WTC11 (cell line): ENCODE measurements around the gene SYT8. TPM values are rescaled to one million over a fixed set of nuclear protein-coding genes. Genes with fewer than 3 reads are reported as not detected.

ENCODE experiments used
- ATAC-seq: fragments of 200-7000 bp; cut with Tn5 transposase; 2 replicates; pipeline ENCODE4 v1.10.0; 2021; ENCODE audit warnings: mild to moderate bottlenecking, moderate library complexity
- CTCF ChIA-PET: fragments of 300-600 bp; sonication (Branson Sonifier 250); formaldehyde crosslinking; loops from one replicate; lab custom pipeline; 2021; ENCODE audit warnings: antibody characterized with exemption; lab: Charles Lee
- POLR2A ChIA-PET: fragments of 350-600 bp; sonication (Branson Sonifier 250); formaldehyde crosslinking; loops from one replicate; lab custom pipeline; 2021; ENCODE audit warnings: antibody characterized with exemption; lab: Charles Lee
- DNase-seq: peaks from one replicate; pipeline ENCODE4 v3.0.0; 2021; ENCODE audit warnings: low spot score
- H3K27ac Mint-ChIP-seq: 2 replicates; pipeline ENCODE4 v1.8.0; 2021; ENCODE audit warnings: mixed read lengths
- H3K27me3 Mint-ChIP-seq: 2 replicates; pipeline ENCODE4 v1.8.0; 2021; ENCODE audit warnings: low read depth, mild to moderate bottlenecking, moderate library complexity, mixed read lengths
- H3K36me3 Mint-ChIP-seq: 2 replicates; pipeline ENCODE4 v1.8.0; 2021; ENCODE audit warnings: mixed read lengths
- H3K4me1 Mint-ChIP-seq: 2 replicates; pipeline ENCODE4 v1.8.0; 2022; ENCODE audit warnings: mixed read lengths
- H3K4me3 Mint-ChIP-seq: 2 replicates; pipeline ENCODE4 v1.8.0; 2021; ENCODE audit warnings: mild to moderate bottlenecking, moderate library complexity, mixed read lengths
- H3K9me3 Mint-ChIP-seq: 2 replicates; pipeline ENCODE4 v1.8.0; 2021; ENCODE audit warnings: mixed read lengths
- ATF3 ChIP-seq: sonication (generic); formaldehyde crosslinking; conservative IDR thresholded peaks from 2 replicates; pipeline ENCODE4 v1.8.1; 2022; ENCODE audit warnings: mild to moderate bottlenecking, missing genetic modification reagents
- CREB1 ChIP-seq: sonication (generic); formaldehyde crosslinking; IDR thresholded peaks from 2 replicates; pipeline ENCODE4 v1.8.0; 2023; ENCODE audit warnings: mild to moderate bottlenecking, missing genetic modification reagents
- HMGA2 ChIP-seq: fragments of 250-450 bp; sonication (Bioruptor Pico); IDR thresholded peaks from 2 replicates; pipeline ENCODE4 v1.4.0; 2021; ENCODE audit warnings: mild to moderate bottlenecking, moderate library complexity
- HMGXB4 ChIP-seq: sonication (generic); formaldehyde crosslinking; IDR thresholded peaks from 2 replicates; pipeline ENCODE4 v1.8.1; 2023; ENCODE audit warnings: mild to moderate bottlenecking, moderate library complexity, missing genetic modification reagents
- JAZF1 ChIP-seq: fragments of 250-450 bp; sonication (Bioruptor Pico); IDR thresholded peaks from 2 replicates; pipeline ENCODE4 v1.9.0; 2021; ENCODE audit warnings: moderate library complexity, mild to moderate bottlenecking, inconsistent platforms
- MLX ChIP-seq: sonication (generic); formaldehyde crosslinking; IDR thresholded peaks from 2 replicates; pipeline ENCODE4 v1.8.1; 2023; ENCODE audit warnings: mild to moderate bottlenecking, missing genetic modification reagents, moderate library complexity
- NFE2L1 ChIP-seq: sonication (generic); formaldehyde crosslinking; IDR thresholded peaks from 2 replicates; pipeline ENCODE4 v1.8.1; 2023; ENCODE audit warnings: missing genetic modification reagents
- NR2C2 ChIP-seq: sonication (generic); formaldehyde crosslinking; IDR thresholded peaks from 2 replicates; pipeline ENCODE4 v1.8.0; 2022; ENCODE audit warnings: mild to moderate bottlenecking, missing genetic modification reagents
- PRRX2 ChIP-seq: fragments of 250-450 bp; sonication (Bioruptor Pico); IDR thresholded peaks from 2 replicates; pipeline ENCODE4 v1.8.0; 2021; ENCODE audit warnings: mild to moderate bottlenecking
- RELA ChIP-seq: sonication (generic); formaldehyde crosslinking; IDR thresholded peaks from 2 replicates; pipeline ENCODE4 v1.8.1; 2022; ENCODE audit warnings: missing genetic modification reagents, mild to moderate bottlenecking, borderline replicate concordance
- SMAD3 ChIP-seq: sonication (generic); formaldehyde crosslinking; IDR thresholded peaks from 2 replicates; pipeline ENCODE4 v1.8.0; 2022; ENCODE audit warnings: missing genetic modification reagents, mild to moderate bottlenecking, borderline replicate concordance
- SMAD4 ChIP-seq: sonication (generic); formaldehyde crosslinking; IDR thresholded peaks from 2 replicates; pipeline ENCODE4 v1.8.0; 2022; ENCODE audit warnings: mild to moderate bottlenecking, missing genetic modification reagents
- USF2 ChIP-seq: sonication (generic); formaldehyde crosslinking; IDR thresholded peaks from 2 replicates; pipeline ENCODE4 v1.8.1; 2023; ENCODE audit warnings: mild to moderate bottlenecking, missing genetic modification reagents, moderate library complexity
- ZNF425 ChIP-seq: fragments of 250-450 bp; sonication (Bioruptor Pico); conservative IDR thresholded peaks from 2 replicates; pipeline ENCODE4 v1.9.0; 2021; ENCODE audit warnings: mild to moderate bottlenecking
- total RNA-seq: library from RNA; stranded (reverse); gene quantifications from 3 replicates; pipeline ENCODE4 v1.2.3, GENCODE V29; 2021
- TF ChIP-seq, protein P1 (sequence below): sonication (generic); formaldehyde crosslinking; IDR thresholded peaks from 2 replicates; pipeline ENCODE4 v1.8.1; 2023; ENCODE audit warnings: mild to moderate bottlenecking, missing genetic modification reagents
- TF ChIP-seq, protein P2 (sequence below): sonication (generic); formaldehyde crosslinking; IDR thresholded peaks from 2 replicates; pipeline ENCODE4 v1.8.0; 2023; ENCODE audit warnings: missing genetic modification reagents, mild to moderate bottlenecking, borderline replicate concordance
- TF ChIP-seq, protein P3 (sequence below): sonication (generic); formaldehyde crosslinking; IDR thresholded peaks from 2 replicates; pipeline ENCODE4 v1.8.1; 2022; ENCODE audit warnings: missing genetic modification reagents, borderline replicate concordance
- TF ChIP-seq, protein P4 (sequence below): sonication (generic); formaldehyde crosslinking; IDR thresholded peaks from 2 replicates; pipeline ENCODE4 v1.8.0; 2023; ENCODE audit warnings: missing genetic modification reagents
- TF ChIP-seq, protein P5 (sequence below): sonication (generic); formaldehyde crosslinking; IDR thresholded peaks from 2 replicates; pipeline ENCODE4 v1.8.1; 2022; ENCODE audit warnings: mild to moderate bottlenecking, moderate library complexity, missing genetic modification reagents

SYT8 gene
- total RNA-seq, 1 experiment from 2014 or later = 0.37 TPM

- TF ChIP-seq HMGXB4 (CRISPR knock-in tag) = no peak
- TF ChIP-seq, protein P1, sequence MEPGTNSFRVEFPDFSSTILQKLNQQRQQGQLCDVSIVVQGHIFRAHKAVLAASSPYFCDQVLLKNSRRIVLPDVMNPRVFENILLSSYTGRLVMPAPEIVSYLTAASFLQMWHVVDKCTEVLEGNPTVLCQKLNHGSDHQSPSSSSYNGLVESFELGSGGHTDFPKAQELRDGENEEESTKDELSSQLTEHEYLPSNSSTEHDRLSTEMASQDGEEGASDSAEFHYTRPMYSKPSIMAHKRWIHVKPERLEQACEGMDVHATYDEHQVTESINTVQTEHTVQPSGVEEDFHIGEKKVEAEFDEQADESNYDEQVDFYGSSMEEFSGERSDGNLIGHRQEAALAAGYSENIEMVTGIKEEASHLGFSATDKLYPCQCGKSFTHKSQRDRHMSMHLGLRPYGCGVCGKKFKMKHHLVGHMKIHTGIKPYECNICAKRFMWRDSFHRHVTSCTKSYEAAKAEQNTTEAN (CRISPR knock-in tag) = no peak
Observed at GRCh38 chr11:1840780-1841480, 6.1 kb downstream of the SYT8 start (continued).

- ChIA-PET POLR2A (no interaction called here), CTCF (interaction anchor here (1.0 to 2.2 kb wide), 11 partner anchors 8 to 311 kb away, joined by 3 to 11 read pairs (median 5); no protein-coding TSS in a partner anchor)
- Mint-ChIP-seq H3K4me1 (no peaks in the 10 kb centered on the region), H3K9me3 (no peaks in the 10 kb centered on the region), H3K27me3 (no peaks in the 10 kb centered on the region), H3K36me3 (no peaks in the 10 kb centered on the region), H3K4me3 (no peak overlapping the region), H3K27ac (no peak overlapping the region)
- DNase-seq (no peak), ATAC-seq (no peak)
- TF ChIP-seq ATF3 (CRISPR knock-in tag) = no peak
- TF ChIP-seq, protein P2, sequence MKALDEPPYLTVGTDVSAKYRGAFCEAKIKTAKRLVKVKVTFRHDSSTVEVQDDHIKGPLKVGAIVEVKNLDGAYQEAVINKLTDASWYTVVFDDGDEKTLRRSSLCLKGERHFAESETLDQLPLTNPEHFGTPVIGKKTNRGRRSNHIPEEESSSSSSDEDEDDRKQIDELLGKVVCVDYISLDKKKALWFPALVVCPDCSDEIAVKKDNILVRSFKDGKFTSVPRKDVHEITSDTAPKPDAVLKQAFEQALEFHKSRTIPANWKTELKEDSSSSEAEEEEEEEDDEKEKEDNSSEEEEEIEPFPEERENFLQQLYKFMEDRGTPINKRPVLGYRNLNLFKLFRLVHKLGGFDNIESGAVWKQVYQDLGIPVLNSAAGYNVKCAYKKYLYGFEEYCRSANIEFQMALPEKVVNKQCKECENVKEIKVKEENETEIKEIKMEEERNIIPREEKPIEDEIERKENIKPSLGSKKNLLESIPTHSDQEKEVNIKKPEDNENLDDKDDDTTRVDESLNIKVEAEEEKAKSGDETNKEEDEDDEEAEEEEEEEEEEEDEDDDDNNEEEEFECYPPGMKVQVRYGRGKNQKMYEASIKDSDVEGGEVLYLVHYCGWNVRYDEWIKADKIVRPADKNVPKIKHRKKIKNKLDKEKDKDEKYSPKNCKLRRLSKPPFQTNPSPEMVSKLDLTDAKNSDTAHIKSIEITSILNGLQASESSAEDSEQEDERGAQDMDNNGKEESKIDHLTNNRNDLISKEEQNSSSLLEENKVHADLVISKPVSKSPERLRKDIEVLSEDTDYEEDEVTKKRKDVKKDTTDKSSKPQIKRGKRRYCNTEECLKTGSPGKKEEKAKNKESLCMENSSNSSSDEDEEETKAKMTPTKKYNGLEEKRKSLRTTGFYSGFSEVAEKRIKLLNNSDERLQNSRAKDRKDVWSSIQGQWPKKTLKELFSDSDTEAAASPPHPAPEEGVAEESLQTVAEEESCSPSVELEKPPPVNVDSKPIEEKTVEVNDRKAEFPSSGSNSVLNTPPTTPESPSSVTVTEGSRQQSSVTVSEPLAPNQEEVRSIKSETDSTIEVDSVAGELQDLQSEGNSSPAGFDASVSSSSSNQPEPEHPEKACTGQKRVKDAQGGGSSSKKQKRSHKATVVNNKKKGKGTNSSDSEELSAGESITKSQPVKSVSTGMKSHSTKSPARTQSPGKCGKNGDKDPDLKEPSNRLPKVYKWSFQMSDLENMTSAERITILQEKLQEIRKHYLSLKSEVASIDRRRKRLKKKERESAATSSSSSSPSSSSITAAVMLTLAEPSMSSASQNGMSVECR = no peak
- TF ChIP-seq, protein P3, sequence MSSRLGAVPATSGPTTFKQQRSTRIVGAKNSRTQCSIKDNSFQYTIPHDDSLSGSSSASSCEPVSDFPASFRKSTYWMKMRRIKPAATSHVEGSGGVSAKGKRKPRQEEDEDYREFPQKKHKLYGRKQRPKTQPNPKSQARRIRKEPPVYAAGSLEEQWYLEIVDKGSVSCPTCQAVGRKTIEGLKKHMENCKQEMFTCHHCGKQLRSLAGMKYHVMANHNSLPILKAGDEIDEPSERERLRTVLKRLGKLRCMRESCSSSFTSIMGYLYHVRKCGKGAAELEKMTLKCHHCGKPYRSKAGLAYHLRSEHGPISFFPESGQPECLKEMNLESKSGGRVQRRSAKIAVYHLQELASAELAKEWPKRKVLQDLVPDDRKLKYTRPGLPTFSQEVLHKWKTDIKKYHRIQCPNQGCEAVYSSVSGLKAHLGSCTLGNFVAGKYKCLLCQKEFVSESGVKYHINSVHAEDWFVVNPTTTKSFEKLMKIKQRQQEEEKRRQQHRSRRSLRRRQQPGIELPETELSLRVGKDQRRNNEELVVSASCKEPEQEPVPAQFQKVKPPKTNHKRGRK (CRISPR knock-in tag) = no peak
- TF ChIP-seq, protein P4, sequence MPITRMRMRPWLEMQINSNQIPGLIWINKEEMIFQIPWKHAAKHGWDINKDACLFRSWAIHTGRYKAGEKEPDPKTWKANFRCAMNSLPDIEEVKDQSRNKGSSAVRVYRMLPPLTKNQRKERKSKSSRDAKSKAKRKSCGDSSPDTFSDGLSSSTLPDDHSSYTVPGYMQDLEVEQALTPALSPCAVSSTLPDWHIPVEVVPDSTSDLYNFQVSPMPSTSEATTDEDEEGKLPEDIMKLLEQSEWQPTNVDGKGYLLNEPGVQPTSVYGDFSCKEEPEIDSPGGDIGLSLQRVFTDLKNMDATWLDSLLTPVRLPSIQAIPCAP (CRISPR knock-in tag) = no peak
- no peak for TF ChIP-seq USF2 (CRISPR knock-in tag)
- TF ChIP-seq CREB1 = no peak
- no peak for TF ChIP-seq ZNF425
- TF ChIP-seq SMAD4 (CRISPR knock-in tag) = no peak
- no peak for TF ChIP-seq RELA (CRISPR knock-in tag)
- TF ChIP-seq HMGA2 (CRISPR knock-in tag) = no peak
- TF ChIP-seq, protein P5, sequence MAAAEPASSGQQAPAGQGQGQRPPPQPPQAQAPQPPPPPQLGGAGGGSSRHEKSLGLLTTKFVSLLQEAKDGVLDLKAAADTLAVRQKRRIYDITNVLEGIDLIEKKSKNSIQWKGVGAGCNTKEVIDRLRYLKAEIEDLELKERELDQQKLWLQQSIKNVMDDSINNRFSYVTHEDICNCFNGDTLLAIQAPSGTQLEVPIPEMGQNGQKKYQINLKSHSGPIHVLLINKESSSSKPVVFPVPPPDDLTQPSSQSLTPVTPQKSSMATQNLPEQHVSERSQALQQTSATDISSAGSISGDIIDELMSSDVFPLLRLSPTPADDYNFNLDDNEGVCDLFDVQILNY (CRISPR knock-in tag) = no peak
- no peak for TF ChIP-seq SMAD3 (CRISPR knock-in tag)
- TF ChIP-seq NR2C2 (CRISPR knock-in tag) = no peak
- TF ChIP-seq MLX (CRISPR knock-in tag) = no peak
- no peak for TF ChIP-seq NFE2L1 (CRISPR knock-in tag)
- no peak for TF ChIP-seq JAZF1 (CRISPR knock-in tag)
- TF ChIP-seq PRRX2 (CRISPR knock-in tag) = no peak
Observed at GRCh38 chr11:1841511-1842148, 6.8 kb downstream of the SYT8 start.
